Measurements from ENCODE around the gene ADCY7.

The ADCY7 gene

GRCh38 chr16:50313596-50314478 lies 47.5 kb downstream of the ADCY7 start:
- no peak for DNase-seq (ENCODE audit: low read depth in 2 of 2)

- no peak for DNase-seq (ENCODE audit: low read depth in 2 of 2)
Measured at GRCh38 chr16:50314665-50315064, 48.3 kb downstream of the ADCY7 start.

DNA sequence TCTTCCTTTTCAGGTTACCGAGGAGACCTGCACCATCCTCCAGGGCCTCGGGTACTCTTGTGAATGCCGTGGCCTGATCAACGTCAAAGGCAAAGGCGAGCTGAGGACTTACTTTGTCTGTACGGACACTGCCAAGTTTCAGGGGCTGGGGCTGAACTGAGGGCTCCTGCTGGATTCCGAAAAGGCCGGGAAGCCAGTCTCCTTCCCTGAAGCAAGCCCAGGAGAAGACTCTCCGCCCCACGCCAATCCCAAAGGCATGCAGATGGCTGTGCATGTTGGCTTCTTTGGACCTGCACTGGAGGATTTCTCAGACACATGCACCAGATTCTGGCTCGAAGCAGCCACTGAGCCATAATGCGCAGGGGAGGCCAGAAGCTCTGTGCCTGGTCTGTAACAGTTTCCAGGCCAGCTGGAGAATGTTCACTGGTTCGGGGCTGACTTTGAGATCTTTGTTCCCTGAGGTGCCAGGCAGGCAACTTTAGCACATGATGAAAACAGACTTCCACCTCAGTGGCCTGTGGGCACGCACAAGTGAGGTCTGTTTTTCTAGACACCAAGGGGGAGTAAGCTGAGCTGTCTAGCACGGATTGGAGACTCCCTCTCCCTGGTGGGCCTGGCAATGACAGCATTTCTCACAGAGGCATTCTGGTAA lies 49.1 kb downstream of the ADCY7 start:
- no peak for DNase-seq (ENCODE audit: low read depth in 2 of 2)

- no peak for DNase-seq (ENCODE audit: low read depth in 2 of 2)
Measured at GRCh38 chr16:50316102-50316847, 49.9 kb downstream of the ADCY7 start.

GRCh38 chr16:50316848-50317630 lies 50.7 kb downstream of the ADCY7 start:
- no peak for DNase-seq (ENCODE audit: low read depth in 2 of 2)

DNA sequence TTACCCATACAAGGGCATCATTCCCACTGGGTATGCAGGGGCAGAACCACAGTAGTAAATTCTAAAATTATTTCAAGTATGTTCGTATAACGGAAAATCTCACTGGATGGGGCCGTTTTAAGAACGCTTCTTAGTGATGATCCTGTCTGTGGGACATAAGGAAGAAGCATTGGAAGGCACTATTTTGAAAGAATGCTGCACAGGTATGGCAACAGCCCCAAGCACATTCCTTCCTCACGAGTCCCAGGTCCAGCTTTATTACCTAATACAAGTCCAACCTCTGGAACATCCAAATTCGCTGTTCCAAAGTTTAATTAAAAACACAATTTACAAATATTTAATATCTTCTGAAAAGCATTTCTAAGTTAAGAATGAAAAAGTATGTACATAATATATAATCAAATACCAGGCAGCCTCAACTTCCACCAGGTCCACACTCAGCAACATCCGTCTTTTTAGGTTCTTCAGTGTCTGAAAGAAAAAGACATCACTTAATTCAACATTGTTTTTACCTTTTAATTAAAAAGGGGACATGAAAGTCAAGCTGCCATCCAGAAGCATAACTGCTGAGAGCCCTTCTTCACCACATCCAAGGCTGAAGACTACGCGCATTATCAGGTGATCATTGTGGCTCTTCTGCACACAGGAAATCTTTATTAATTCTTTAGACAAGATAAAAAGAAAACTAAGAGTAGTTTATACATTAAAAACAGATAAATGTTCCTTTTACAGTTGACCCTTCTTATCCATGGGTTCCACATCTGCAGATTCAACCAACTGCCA lies 52.6 kb downstream of the ADCY7 start:
- no peak for DNase-seq (ENCODE audit: low read depth in 2 of 2)

GRCh38 chr16:50320310-50320709 lies 54.0 kb downstream of the ADCY7 start:
- DNase-seq (ENCODE audit: low read depth in 2 of 2) = no peak

DNA sequence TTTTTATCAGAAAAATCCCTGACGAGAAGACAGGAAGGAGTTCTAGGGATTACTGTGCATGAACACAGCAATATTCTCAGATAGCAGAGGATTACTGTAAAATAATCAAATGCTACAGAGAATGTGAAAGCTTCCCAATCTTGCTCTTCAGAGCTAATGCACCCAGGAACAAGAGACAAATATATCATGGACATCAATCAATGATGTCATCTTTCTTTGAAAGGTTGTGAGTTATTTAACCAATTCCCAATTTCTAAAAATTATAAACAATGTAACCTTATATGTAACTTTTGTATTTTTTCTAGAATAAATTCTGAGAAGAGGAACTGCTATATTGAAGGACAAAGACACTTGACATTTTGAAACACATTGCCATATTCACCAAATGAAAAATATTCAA lies 56.0 kb downstream of the ADCY7 start:
- DNase-seq (ENCODE audit: low read depth in 2 of 2) = no peak

DNA sequence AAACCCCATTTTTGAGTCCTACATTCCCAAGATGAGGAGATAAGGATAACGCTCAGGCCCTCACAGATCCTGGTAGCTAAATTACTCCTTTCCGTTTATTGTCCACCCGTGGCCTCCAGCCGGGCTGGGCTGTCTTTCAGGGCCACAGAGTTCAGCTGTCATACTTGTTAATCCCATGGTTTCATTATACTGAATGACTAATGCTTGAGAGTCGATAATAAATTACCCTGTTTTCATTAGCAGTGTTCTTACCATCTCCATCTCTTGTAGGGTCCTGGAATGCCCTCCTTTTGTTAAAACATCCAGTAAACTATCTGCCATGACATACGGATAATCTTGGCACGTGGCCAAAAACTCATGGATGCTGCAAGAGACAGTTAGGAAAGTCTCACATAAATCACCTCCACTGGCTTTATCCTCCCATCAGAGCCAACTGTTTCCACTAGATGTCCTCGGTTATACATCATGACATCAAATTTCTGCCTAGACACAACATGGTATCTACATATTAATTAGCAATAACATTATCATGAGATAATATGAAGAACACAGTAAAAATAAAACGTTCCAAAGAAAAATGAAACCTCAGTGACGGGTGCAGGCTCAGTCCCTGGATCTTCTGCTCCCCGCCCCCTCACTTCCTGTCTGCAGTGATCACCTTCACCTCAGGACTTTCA lies 57.1 kb downstream of the ADCY7 start:
- peak; percentile 10 to 14 for DNase-seq (ENCODE audit: low read depth in 2 of 2)

DNA sequence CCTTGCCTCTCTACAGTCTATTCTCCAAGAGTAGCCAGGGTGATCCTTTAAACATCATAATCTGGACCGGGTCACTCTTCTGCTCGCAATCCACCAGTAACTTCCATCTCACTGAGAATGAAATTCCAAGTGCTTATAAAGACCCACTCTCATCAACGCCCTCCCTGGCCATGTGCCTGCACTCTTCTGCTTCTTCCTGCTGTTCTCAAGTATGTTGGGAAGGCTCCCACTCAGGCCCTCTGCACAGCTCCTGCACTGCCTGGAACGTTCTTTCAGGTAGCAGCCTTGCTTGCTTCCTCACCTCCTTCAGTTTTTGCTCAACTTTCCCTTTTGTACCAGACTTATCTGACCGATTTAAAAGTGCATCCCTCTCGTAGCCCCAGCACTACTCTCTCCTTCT lies 58.0 kb downstream of the ADCY7 start:
- no peak for DNase-seq (ENCODE audit: low read depth in 2 of 2)

GRCh38 chr16:50326264-50326663 lies 59.9 kb downstream of the ADCY7 start:
- no peak for DNase-seq (ENCODE audit: low read depth in 2 of 2)

GRCh38 chr16:50326835-50327465 lies 60.6 kb downstream of the ADCY7 start:
- DNase-seq (ENCODE audit: low read depth in 2 of 2) = no peak

DNA sequence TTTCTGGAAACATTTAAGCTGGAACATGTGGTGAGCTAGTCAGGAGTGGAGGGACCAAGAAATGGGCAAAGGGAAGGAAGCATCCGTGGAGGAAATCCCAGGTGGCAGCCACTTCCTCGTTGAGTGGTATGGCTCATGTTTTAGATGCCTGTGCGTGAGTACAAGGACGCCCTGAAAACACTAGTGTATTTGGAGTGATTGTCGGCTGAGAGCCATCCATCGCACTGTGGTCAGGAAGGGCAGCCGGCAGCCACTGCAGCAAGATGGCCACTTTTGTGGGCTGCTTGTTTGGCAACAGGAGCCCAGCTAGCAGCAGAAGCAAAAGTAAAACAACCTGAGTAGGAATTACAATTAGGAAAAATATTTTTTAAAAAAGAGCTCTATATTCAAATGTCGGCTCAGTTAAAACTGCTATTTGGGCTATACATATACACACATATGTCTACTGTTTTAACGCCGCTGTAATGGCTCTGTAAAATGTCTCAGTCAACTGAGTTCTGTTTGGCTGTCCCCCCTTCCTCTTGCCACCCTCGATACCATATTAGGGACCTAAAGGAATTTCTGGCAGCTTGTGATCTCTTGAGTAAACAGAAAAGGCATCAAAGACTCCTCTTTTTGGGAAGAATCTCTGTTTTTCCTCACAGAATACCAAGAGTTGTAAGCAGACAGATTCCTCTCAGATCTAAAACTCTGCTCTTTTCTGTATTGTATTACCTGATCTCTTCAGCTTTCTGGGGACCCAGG lies 63.3 kb downstream of the ADCY7 start:
- DNase-seq (ENCODE audit: low read depth in 2 of 2) = no peak

- no peak for DNase-seq (ENCODE audit: low read depth in 2 of 2)
Measured at GRCh38 chr16:50331570-50331969, 65.2 kb downstream of the ADCY7 start.

- DNase-seq (ENCODE audit: low read depth in 2 of 2) = no peak
Measured at GRCh38 chr16:50332599-50332998, 66.2 kb downstream of the ADCY7 start.

- DNase-seq (ENCODE audit: low read depth in 2 of 2) = no peak
Measured at GRCh38 chr16:50334106-50334975, 68.0 kb downstream of the ADCY7 start.

DNA sequence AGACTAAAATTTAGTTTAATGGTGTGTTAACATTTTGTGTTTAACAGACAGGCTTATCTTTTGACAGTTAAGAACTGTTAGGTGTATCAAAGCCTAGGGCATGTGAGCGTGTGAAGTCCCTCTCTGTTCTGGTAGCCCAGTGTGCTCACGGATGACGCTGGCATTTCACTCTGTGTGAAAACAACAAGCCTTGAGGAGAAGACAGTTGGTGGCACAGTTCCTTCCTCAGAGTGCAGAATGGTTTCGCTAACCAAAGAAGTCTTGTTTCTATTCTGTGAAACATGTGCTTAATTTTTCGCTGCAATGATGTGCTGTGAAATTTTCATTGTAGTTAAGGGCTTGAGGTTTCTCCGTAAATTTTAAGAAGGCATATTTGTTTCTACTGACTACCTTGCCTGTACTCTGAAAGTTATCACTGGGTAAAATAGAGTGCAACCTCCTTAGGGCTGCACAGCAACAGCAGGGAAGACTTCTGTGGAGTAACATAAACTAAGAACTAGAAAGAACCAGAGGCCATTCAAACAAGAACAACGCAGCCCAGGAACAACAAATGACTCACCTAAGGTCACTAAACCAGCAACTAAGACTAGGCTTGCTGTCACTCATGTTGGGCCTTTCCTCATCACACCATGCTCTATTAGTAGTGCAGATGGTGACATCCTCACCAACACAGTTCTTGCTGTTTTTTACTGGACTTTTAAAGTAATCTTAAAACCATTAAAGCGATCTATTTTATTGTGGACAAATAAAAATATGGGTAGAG lies 69.0 kb downstream of the ADCY7 start:
- no peak for DNase-seq (ENCODE audit: low read depth in 2 of 2)

Data from fibroblast of skin of left biceps (primary cell).